Astrocyte (in vitro differentiated cells and primary cell): ENCODE data around the gene FBLIM1.
A peak's percentile ranks its signal among the peaks of the same experiment; 100 is the strongest.

Experiments used
- CTCF ChIP-seq: IDR thresholded peaks from 2 replicates; pipeline ENCODE4 v1.5.1; 2011; ENCODE audit warnings: low read depth, mild to moderate bottlenecking, inconsistent platforms, low read length, moderate library complexity; ENCODE audit not compliant: insufficient read depth
- EZH2 ChIP-seq: IDR thresholded peaks from 2 replicates; pipeline ENCODE4 v1.6.1; 2012; ENCODE audit warnings: mild to moderate bottlenecking, low read length, inconsistent platforms; ENCODE audit not compliant: insufficient read depth

DNA sequence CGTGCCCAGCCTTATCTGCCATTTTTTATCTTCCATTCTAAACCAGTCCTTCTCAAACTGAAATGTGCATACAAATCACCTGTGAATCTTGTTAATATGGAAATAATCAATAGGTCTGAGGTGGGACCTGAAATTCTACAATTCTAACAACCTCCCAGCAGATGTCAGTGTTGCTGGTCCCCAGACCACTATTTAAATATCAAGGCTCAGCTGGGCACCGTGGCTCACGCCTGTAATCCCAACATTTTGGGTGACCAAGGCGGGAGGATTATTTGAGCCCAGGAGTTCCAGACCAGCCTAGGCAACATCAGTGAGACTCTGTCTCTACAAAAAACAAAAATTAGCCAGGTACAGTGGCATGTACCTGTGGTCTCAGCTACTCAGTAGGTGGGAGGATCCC, 44.8 kb downstream of the FBLIM1 start:
- peak; percentile 40 for TF ChIP-seq CTCF
- no peak for TF ChIP-seq EZH2
